Measurements from ENCODE around the gene TAF13.
"Not testable (repeated sequence)": the region's sequence is repeated elsewhere in the genome, so short reads cannot be mapped to it uniquely, and the experiment has no call there.

Gene TAF13

DNA sequence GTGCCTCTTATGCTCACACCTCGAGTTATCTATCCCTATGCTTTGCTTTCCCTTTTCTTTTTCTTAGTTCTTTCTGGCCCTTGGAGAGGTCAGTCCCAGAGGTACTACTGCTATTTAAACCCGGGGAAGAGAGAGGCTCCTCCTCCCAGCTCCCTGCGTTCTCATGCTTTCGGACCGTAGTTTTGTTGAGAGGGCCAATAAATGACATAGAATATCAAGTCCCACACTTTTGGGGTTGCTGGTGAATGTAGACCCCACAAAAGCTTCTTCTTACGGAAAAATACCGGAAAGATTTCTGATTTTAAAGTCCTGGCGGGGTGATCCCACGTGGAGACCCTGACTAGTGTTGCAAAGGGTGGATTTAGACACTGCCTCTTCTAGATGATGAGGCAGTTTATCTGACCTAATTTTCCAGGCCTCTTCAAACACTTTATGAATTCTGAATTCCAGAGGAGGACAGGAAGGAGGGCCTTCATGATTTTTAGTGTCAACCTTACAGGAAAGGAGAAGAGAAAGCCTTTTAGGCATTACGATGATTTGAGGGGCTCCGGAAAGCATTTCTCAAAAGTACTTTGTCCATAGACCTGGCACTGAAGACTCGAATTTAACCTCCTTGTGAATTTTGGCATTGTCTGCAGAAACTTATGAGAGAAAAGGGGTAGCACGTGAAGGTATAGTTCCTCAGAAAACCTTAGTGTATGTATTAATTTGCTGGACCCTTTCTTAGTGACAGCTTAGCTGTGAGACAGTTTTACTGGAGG lies 15.5 kb upstream of the TAF13 start:
- peak; percentile 58 for DNase-seq

DNA sequence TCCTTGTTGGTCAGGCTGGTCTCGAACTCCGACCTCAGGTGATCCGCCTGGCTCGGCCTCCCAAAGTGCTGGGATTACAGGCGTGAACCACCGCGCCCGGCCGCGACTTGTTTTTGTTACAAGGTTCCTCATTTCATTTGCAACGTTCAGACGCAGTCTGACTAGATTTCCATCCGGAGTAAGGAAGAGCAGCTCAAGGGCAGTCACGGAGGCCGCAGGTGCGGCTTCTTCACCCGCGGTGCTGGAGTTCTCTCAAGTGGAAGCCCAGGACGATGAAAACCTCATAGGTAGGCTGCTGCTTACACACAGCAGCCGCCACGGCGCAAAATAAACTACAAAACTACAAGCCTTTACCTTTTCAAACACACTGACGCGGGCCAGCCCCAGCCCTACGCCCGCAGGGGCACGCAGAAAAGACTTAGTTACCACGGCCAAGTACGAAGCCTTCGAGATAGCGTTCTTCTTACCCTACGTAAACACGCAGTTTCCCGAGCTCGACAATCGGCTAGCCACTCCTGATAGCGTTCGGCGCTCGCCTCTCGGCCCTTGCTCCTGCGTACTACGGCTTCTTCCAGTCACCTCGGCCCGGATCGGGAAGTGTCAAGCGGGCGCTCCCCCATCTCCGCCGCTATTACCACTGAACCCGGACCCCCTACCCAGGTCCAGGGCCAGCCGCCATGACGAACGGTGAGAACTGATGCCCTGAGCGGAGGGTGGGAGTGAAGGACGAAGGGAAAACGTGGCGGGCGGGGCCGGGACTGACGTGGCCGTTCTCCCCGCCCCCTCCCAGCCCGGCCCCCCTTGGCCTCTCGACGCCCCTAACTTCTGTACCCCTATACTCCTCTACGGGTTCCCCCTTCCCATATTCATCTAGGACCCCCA lies 14.6 kb upstream of the TAF13 start, which contains the start of gene TMEM167B:
Gene TMEM167B (plus strand): TSS at position 569 of the 882 bp plus-strand sequence. CDS start 109 bp downstream, at position 678.
- peak; percentile 92 for DNase-seq

- DNase-seq = peak; percentile 61
Measured at GRCh38 chr1:109089242-109090015, 13.6 kb upstream of the TAF13 start.

GRCh38 chr1:109084563-109085517 lies 9.0 kb upstream of the TAF13 start:
- no peak for DNase-seq

GRCh38 chr1:109083923-109084322 lies 8.1 kb upstream of the TAF13 start:
- no peak for DNase-seq

DNA sequence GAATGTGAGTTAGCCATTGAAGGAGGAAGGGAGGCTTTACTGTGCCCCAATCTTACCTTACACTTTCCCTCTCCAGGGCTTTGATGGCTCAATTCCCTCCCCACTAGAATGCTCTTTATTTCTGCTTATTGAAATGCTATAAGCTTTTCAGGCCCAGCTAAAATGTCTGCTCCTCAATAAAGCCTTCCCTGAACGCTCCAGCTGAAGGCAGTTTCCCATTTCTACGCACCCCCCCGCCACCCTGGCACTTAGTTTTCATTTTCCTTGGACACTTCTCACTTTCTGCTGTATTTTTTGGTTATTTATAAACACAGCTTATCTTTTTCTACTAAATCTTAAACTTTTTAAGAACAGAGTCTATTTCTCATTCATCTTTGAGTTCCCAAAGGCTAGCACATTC lies 7.7 kb upstream of the TAF13 start:
- DNase-seq = no peak

GRCh38 chr1:109080441-109081082 lies 4.8 kb upstream of the TAF13 start:
- no peak for DNase-seq

DNA sequence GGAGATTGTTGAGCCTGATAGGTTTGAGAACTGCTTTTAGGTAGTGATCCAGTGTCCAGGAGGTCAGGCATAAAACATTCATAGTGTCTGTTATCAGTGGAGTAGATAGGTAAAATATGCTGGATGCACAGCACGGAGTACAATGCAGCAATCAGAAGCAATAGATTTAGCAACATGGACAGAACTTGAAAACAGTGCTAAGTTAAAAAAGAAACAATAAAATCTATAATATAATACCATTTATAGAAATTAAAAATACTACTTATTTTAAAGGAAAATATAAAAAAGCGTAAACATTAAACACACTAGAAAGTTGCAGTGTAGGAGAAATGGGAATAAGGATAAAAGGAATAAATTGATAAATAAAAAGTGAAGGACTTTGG lies 3.4 kb upstream of the TAF13 start:
- no peak for DNase-seq

DNA sequence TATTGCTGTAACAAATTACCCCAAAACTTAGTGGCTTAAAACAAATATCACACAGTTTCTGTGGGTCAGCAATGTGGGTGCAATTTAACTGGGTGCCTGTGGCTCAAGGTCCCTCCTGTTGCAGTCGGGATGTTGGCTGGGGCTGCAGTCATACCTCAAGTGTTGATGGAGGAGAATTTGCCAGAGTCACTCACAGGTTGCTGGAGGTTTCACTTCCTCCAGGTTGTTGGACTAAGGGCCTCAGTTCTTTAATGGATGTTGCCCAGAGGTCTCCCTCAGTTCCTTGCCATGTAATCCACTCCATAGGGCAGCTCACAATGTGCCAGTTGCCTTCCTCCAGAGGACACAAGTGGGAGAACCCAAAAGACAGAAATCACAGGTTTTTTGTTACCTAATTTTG lies 2.5 kb upstream of the TAF13 start:
- DNase-seq = no peak

GRCh38 chr1:109069294-109069693 lies 6.5 kb downstream of the TAF13 start:
- DNase-seq = no peak

- no peak for DNase-seq
Measured at GRCh38 chr1:109067883-109068282, 7.9 kb downstream of the TAF13 start.

DNA sequence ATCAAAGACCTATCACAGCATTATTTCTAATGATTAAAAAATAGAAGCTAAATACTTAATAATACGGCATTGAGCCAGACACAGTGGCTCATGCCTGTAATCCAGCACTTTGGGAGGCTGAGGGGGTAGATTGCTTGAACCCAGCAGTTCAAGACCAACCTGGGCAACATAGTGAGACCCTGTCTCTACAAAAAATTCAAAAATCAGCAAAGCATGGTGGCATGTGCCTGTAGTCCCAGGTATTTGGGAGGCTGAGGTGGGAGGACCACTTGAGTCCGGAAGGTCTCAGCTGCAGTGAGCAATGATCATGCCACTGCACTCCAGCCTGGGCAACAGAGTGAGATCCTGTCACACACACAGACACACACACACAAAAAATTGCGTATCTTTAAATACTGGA lies 10.7 kb downstream of the TAF13 start:
- DNase-seq = no peak

DNA sequence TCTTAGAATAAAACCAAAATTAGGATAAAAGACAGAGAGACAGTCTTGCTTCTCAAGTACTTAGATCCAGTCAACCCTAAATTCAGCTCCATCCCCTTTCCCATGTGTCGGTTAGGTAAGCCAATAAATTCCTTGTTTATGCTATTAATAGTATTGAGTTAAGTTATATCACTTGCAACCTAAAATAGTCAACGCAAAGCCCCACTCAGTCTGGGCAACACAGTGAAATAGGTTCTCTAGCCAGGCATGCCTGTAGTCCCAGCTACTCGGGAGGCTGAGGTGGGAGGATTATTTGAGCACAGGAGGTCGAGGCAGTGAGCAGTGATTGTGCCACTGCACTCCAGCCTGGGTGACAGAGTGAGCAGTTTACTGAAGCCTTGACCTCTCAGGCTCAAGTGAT lies 14.6 kb downstream of the TAF13 start:
- DNase-seq = no peak

GRCh38 chr1:109060707-109061106 lies 15.1 kb downstream of the TAF13 start:
- no peak for DNase-seq

- no peak for DNase-seq
Measured at GRCh38 chr1:109059026-109059425, 16.8 kb downstream of the TAF13 start.

GRCh38 chr1:109056064-109056463 lies 19.7 kb downstream of the TAF13 start:
- DNase-seq = no peak

DNA sequence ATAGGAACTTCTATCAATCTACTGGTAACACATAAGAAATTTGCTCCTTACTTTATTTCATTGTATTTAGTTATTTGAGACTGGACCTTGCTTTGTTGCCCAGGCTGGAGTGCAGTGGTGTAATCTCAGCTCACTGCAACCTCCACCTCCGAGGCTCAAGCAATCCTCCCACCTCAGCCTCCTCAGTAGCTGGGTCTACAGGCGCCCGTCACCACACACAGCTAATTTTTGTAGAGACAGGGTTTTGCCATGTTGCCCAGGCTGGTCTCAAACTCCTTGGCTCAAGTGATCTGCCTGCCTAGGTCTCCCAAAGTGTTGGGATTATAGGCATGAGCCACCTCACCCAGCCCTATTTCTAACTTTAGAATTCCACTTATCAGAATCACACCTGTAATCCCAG lies 23.7 kb downstream of the TAF13 start:
- DNase-seq = not testable (repeated sequence)

DNA sequence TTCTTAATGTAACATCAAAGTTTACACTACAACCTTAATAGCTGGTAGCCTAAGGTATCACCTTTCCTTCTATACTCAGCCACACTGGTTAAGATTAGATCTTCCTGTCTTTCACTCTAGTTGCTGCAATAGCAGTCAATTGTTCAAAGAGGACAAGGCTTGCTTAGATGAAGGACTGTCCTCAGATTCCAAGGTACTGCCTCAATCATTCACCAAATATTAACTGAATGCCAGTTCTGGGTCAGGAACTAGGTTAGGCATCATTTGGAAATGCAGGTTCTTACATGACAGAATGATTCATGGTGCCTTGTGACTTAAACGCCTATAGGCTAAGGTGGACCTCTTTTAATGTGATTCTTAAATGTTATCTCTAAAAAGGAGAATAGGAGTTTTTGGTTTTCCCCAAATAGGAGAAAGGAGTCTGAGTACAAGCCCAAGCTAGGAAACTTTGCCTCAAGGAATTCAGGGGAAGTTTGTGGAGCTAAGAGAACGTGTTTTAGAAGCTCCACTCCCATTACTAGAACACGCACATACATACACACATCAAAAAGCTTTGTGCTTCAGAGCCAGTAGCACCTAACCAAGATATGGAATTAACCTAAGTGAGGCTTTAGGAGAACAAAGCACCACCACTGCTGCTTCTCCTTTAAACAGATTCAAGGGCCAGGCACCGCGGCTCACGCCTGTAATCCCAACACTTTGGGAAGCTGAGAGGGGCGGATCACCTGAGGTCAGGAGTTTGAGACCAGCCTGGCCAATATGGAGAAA lies 25.4 kb downstream of the TAF13 start:
- DNase-seq = no peak

DNA sequence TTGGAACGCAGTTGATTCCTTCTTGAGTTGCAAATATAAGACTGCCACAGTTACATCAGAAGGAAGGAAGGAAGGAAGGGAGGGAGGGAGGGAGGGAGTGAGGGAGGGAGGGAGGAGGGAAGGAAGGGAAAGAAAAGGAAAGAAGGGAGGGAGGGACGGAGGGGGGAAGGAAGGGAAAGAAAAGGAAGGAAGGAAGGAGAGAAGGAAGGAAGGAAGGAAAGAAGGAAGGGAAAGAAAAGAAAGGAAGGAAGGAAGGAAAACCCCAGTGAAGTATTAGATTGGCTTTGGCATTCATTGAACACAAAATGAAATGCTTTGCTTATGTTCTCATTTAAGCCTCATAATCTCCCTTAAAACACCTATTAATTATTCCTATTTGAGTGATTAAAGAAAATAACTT lies 27.5 kb downstream of the TAF13 start:
- DNase-seq = no peak

DNA sequence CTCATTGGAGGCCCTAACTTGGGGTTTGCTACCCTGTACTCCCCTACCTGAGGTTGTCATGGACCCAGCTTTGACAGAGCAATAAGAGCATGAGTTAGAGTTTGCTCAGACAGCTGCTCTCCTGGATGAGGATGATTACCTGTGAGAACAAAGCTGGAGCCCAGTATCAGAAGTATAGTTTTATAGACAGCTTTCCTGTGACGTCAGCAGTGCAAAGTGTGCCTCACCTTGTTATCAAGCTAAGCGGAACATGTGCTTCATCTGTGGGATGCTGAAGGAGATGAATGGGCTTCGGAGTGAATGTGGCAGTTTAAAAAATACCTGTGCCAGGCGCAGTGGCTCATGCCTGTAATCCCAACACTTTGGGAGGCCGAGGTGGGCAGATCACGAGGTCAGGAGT lies 28.5 kb downstream of the TAF13 start:
- no peak for DNase-seq

GRCh38 chr1:109046671-109047070 lies 29.1 kb downstream of the TAF13 start:
- no peak for DNase-seq
